H1 (cell line): ENCODE measurements around the gene MCM8. TPM values are rescaled to one million over a fixed set of nuclear protein-coding genes. Genes with fewer than 3 reads are reported as not detected.

Experiments
- CTCF ChIA-PET: fragments of 300-600 bp; sonication (Branson Sonifier 250); formaldehyde crosslinking; loops from one replicate; lab custom pipeline; 2021; ENCODE audit not compliant: partially characterized antibody; lab: Charles Lee
- POLR2A ChIA-PET: fragments of 300-600 bp; sonication (Branson Sonifier 250); formaldehyde crosslinking; loops from one replicate; lab custom pipeline; 2021; ENCODE audit warnings: inconsistent platforms; ENCODE audit not compliant: partially characterized antibody; lab: Charles Lee
- DNase-seq, 2 experiments: peaks; one replicate each; pipeline versions ENCODE4 v3.0.0 to v3.0.0-alpha.2; 2010 to 2022; ENCODE audit warnings: low spot score in 2 of 2, low read depth in 1 of 2, mixed read lengths in 1 of 2
- FAIRE-seq: peaks from 2 replicates; lab custom pipeline; 2011; peaks lifted over from hg19 to GRCh38; lab: Jason Lieb, UNC
- H2AFZ ChIP-seq: 2 replicates; pipeline ENCODE4 v1.8.1; 2012; ENCODE audit warnings: low read length, inconsistent platforms
- H2AK5ac ChIP-seq: 2 replicates; pipeline ENCODE4 v1.6.1; 2013; ENCODE audit warnings: low read depth, low read length
- H2BK120ac ChIP-seq: replicated peaks from 2 replicates; pipeline ENCODE3; 2013; ENCODE audit warnings: low read depth, low read length, inconsistent platforms
- H2BK12ac ChIP-seq: 2 replicates; pipeline ENCODE4 v1.6.1; 2013; ENCODE audit warnings: low read depth, low read length
- H2BK15ac ChIP-seq: 2 replicates; pipeline ENCODE4 v1.6.1; 2013; ENCODE audit warnings: low read length
- H2BK20ac ChIP-seq: 2 replicates; pipeline ENCODE4 v1.6.1; 2013; ENCODE audit warnings: low read length
- H2BK5ac ChIP-seq: 2 replicates; pipeline ENCODE4 v1.6.1; 2013; ENCODE audit warnings: low read depth, low read length
- H3K14ac ChIP-seq: 2 replicates; pipeline ENCODE4 v1.6.1; 2013; ENCODE audit warnings: inconsistent platforms; ENCODE audit not compliant: insufficient read length
- H3K18ac ChIP-seq: 2 replicates; pipeline ENCODE4 v1.6.1; 2013; ENCODE audit warnings: low read length; ENCODE audit errors: extremely low read depth
- H3K23ac ChIP-seq: 2 replicates; pipeline ENCODE4 v1.6.1; 2013; ENCODE audit warnings: inconsistent platforms; ENCODE audit not compliant: insufficient read length
- H3K23me2 ChIP-seq: 2 replicates; pipeline ENCODE4 v1.6.1; 2013; ENCODE audit warnings: low read depth, low read length
- H3K27ac ChIP-seq: 2 replicates; pipeline ENCODE4 v1.6.1; 2011; ENCODE audit warnings: low read depth, low read length, inconsistent platforms
- H3K27me3 ChIP-seq, 4 experiments: replicated peaks in 1 of 4; 1 replicate in 1 of 4; 2 replicates in 3 of 4; pipeline versions ENCODE4 v1.6.1 to v1.8.1; 2011 to 2013; ENCODE audit warnings: low read length in 3 of 4, mild to moderate bottlenecking in 3 of 4, inconsistent platforms in 2 of 4, mixed read lengths in 2 of 4, moderate library complexity in 1 of 4; ENCODE audit not compliant: control insufficient read depth in 3 of 4, insufficient read depth in 3 of 4; ENCODE audit errors: extremely low read depth in 1 of 4
- H3K36me3 ChIP-seq, 4 experiments: 2 replicates each; pipeline versions ENCODE4 v1.6.1 to v1.8.1; 2011 to 2013; ENCODE audit warnings: mild to moderate bottlenecking in 4 of 4, low read length in 3 of 4, moderate library complexity in 2 of 4, control low read depth in 1 of 4, inconsistent platforms in 1 of 4; ENCODE audit not compliant: insufficient read depth in 4 of 4, control insufficient read depth in 2 of 4
- H3K4ac ChIP-seq: replicated peaks from 2 replicates; pipeline ENCODE3; 2013; ENCODE audit warnings: low read length, low read depth, mixed read lengths, inconsistent platforms; ENCODE audit not compliant: insufficient read length
- H3K4me1 ChIP-seq, 4 experiments: replicated peaks in 1 of 4; 1 replicate in 1 of 4; 2 replicates in 3 of 4; pipeline versions ENCODE4 v1.6.1 to v1.8.1; 2011 to 2013; ENCODE audit warnings: low read length in 3 of 4, inconsistent platforms in 2 of 4, mixed read lengths in 1 of 4; ENCODE audit not compliant: insufficient read depth in 4 of 4, control insufficient read depth in 3 of 4
- H3K4me2 ChIP-seq, 2 experiments: 2 replicates each; pipeline versions ENCODE4 v1.6.1 to v1.8.1; 2011 to 2013; ENCODE audit warnings: low read depth in 2 of 2, low read length in 2 of 2, control low read depth in 1 of 2, inconsistent platforms in 1 of 2, mild to moderate bottlenecking in 1 of 2; ENCODE audit not compliant: insufficient read depth in 1 of 2
- H3K4me3 ChIP-seq, 4 experiments: fragments of 200-600, 300-600 bp in 1 of 4; sonication (generic), shearing (Covaris generic), sonication (Bioruptor Twin) in 1 of 4; 2 replicates each; pipeline versions ENCODE4 v1.5.1 to v1.8.1; 2011 to 2016; ENCODE audit warnings: low read length in 4 of 4, low read depth in 3 of 4, control low read depth in 2 of 4, inconsistent platforms in 2 of 4, mild to moderate bottlenecking in 2 of 4, mixed read lengths in 1 of 4, moderate library complexity in 1 of 4; ENCODE audit not compliant: insufficient read depth in 2 of 4; ENCODE audit errors: extremely low read depth in 1 of 4
- H3K56ac ChIP-seq: replicated peaks from 2 replicates; pipeline ENCODE3; 2013; ENCODE audit warnings: low read depth, mild to moderate bottlenecking, mixed read lengths, low read length, inconsistent platforms; ENCODE audit not compliant: insufficient read length
- H3K79me1 ChIP-seq: 2 replicates; pipeline ENCODE4 v1.6.1; 2013; ENCODE audit warnings: low read depth, low read length, control low read depth
- H3K79me2 ChIP-seq, 2 experiments: 2 replicates each; pipeline versions ENCODE4 v1.6.1 to v1.8.1; 2012 to 2013; ENCODE audit warnings: low read length in 2 of 2, mild to moderate bottlenecking in 2 of 2, inconsistent platforms in 1 of 2; ENCODE audit not compliant: insufficient read depth in 2 of 2, control insufficient read depth in 1 of 2
- H3K9ac ChIP-seq, 4 experiments: replicated peaks in 1 of 4; 1 replicate in 1 of 4; 2 replicates in 3 of 4; pipeline versions ENCODE4 v1.6.1 to v1.8.1; 2011 to 2013; ENCODE audit warnings: low read depth in 3 of 4, low read length in 3 of 4, control low read depth in 2 of 4, mild to moderate bottlenecking in 2 of 4, moderate library complexity in 2 of 4, inconsistent platforms in 1 of 4; ENCODE audit errors: extremely low read depth in 1 of 4
- H3K9me3 ChIP-seq, 2 experiments: 2 replicates each; pipeline versions ENCODE4 v1.6.1 to v1.8.1; 2012 to 2013; ENCODE audit warnings: mild to moderate bottlenecking in 2 of 2, moderate library complexity in 2 of 2, control low read depth in 1 of 2, inconsistent platforms in 1 of 2, low read depth in 1 of 2, low read length in 1 of 2, mixed read lengths in 1 of 2; ENCODE audit not compliant: insufficient read depth in 2 of 2
- H4K20me1 ChIP-seq, 2 experiments: replicated peaks in 1 of 2; 2 replicates each; pipeline versions ENCODE3 to v1.8.1; 2011 to 2013; ENCODE audit warnings: inconsistent platforms in 2 of 2, low read length in 2 of 2, mild to moderate bottlenecking in 1 of 2; ENCODE audit not compliant: insufficient read depth in 2 of 2, control insufficient read depth in 1 of 2
- H4K5ac ChIP-seq: 2 replicates; pipeline ENCODE4 v1.6.1; 2013; ENCODE audit warnings: low read length, low read depth, mixed read lengths, inconsistent platforms; ENCODE audit not compliant: insufficient read length
- H4K8ac ChIP-seq: 2 replicates; pipeline ENCODE4 v1.8.0; 2013; ENCODE audit warnings: mild to moderate bottlenecking, moderate library complexity, low read length, inconsistent platforms; ENCODE audit not compliant: insufficient read depth; ENCODE audit errors: extremely low read depth
- H4K91ac ChIP-seq: replicated peaks from 2 replicates; pipeline ENCODE3; 2013; ENCODE audit warnings: low read length, mixed read lengths, inconsistent platforms; ENCODE audit not compliant: insufficient read length
- BRCA1 ChIP-seq: IDR thresholded peaks from 2 replicates; pipeline ENCODE4 v1.6.1; 2012; ENCODE audit warnings: low read depth, low read length, improper control_type of control experiment
- CBX5 ChIP-seq: fragments of 300-800, 300-1000 bp; sonication (generic); IDR thresholded peaks from 2 replicates; pipeline ENCODE4 v1.7.1; 2016; ENCODE audit warnings: antibody characterized with exemption, low read length, low read depth
- CHD1 ChIP-seq: IDR thresholded peaks from 2 replicates; pipeline ENCODE4 v1.6.1; 2012; ENCODE audit warnings: low read depth, low read length, improper control_type of control experiment
- CHD2 ChIP-seq: IDR thresholded peaks from 2 replicates; pipeline ENCODE4 v1.6.1; 2012; ENCODE audit warnings: low read length, improper control_type of control experiment
- EGR1 ChIP-seq: IDR thresholded peaks from 2 replicates; pipeline ENCODE4 v1.6.1; 2011; ENCODE audit warnings: low read depth, low read length, borderline replicate concordance
- EP300 ChIP-seq, 2 experiments: IDR thresholded peaks; 1 replicate in 1 of 2; 2 replicates in 1 of 2; pipeline ENCODE4 v1.6.1; 2011 to 2012; ENCODE audit warnings: low read depth in 2 of 2, low read length in 2 of 2, mild to moderate bottlenecking in 2 of 2, borderline replicate concordance in 1 of 2, inconsistent platforms in 1 of 2, moderate library complexity in 1 of 2
- GTF2F1 ChIP-seq: IDR thresholded peaks from 2 replicates; pipeline ENCODE4 v1.6.1; 2012; ENCODE audit warnings: low read depth, low read length, improper control_type of control experiment, borderline replicate concordance
- HDAC2 ChIP-seq, 2 experiments: fragments of 300-600 bp in 1 of 2; sonication (generic) in 1 of 2; IDR thresholded peaks; 2 replicates each; pipeline ENCODE4 v1.6.1; 2011 to 2012; ENCODE audit warnings: low read depth in 2 of 2, low read length in 2 of 2, mild to moderate bottlenecking in 2 of 2, moderate library complexity in 2 of 2, borderline replicate concordance in 1 of 2, inconsistent platforms in 1 of 2
- KDM1A ChIP-seq: fragments of 200-600, 300-600 bp; sonication (generic); IDR thresholded peaks from 2 replicates; pipeline ENCODE4 v1.7.1; 2016; ENCODE audit warnings: mild to moderate bottlenecking, low read length, borderline replicate concordance
- POU5F1 ChIP-seq: IDR thresholded peaks from 2 replicates; pipeline ENCODE4 v1.6.1; 2011; ENCODE audit warnings: low read depth, mild to moderate bottlenecking, low read length, moderate library complexity
- RXRA ChIP-seq: IDR thresholded peaks from 2 replicates; pipeline ENCODE4 v1.6.1; 2011; ENCODE audit warnings: low read depth, mild to moderate bottlenecking, low read length, moderate library complexity; ENCODE audit not compliant: insufficient read depth
- TCF12 ChIP-seq: IDR thresholded peaks from 2 replicates; pipeline ENCODE4 v1.6.1; 2011; ENCODE audit warnings: low read depth, mild to moderate bottlenecking, low read length
- WGBS, 2 experiments: shearing (Covaris generic) in 1 of 2; methylation state at CpG; one replicate each; pipeline versions ENCODE4 v1.1.6 to v1.1.7; 2013 to 2015; ENCODE audit warnings: low lambda C conversion rate in 2 of 2, mixed read lengths in 2 of 2, inconsistent platforms in 1 of 2, low coverage in 1 of 2, missing lambda C conversion rate in 1 of 2; ENCODE audit not compliant: insufficient replicate concordance in 2 of 2, insufficient coverage in 1 of 2, insufficient read length in 1 of 2; ENCODE audit errors: extremely low coverage in 1 of 2, missing lambda C conversion rate in 1 of 2; 5-methylcytosine and 5-hydroxymethylcytosine counted together
- polyA plus RNA-seq, 7 experiments: library from polyadenylated mRNA; depleted of rRNA in 3 of 7; stranded (reverse) in 5 of 7; unstranded in 2 of 7; fragments of >200 nt in 5 of 7; fragments of 200-250 nt in 2 of 7; gene quantifications; 1 replicate in 5 of 7; 2 replicates in 1 of 7; 4 replicates in 1 of 7; pipeline versions ENCODE4 v1.2.1 to v1.2.3, GENCODE V29; 2011 to 2013; ENCODE audit warnings: missing spikeins in 2 of 7, mixed read lengths in 2 of 7
- total RNA-seq: library from RNA; stranded (reverse); fragmentation: NEBNext Ultra II Directional; extraction: Animal tissue kit (Norgen Biotek cat#: 25700); gene quantifications from 2 replicates; pipeline ENCODE4 v1.2.1, GENCODE V29; 2021

The MCM8 gene
- total and polyA plus RNA-seq, 2 of the 8 experiments (the other 6 are each of a cell fraction or from before 2014, with no cell fraction given): 7.1 to 31.9 TPM

DNA sequence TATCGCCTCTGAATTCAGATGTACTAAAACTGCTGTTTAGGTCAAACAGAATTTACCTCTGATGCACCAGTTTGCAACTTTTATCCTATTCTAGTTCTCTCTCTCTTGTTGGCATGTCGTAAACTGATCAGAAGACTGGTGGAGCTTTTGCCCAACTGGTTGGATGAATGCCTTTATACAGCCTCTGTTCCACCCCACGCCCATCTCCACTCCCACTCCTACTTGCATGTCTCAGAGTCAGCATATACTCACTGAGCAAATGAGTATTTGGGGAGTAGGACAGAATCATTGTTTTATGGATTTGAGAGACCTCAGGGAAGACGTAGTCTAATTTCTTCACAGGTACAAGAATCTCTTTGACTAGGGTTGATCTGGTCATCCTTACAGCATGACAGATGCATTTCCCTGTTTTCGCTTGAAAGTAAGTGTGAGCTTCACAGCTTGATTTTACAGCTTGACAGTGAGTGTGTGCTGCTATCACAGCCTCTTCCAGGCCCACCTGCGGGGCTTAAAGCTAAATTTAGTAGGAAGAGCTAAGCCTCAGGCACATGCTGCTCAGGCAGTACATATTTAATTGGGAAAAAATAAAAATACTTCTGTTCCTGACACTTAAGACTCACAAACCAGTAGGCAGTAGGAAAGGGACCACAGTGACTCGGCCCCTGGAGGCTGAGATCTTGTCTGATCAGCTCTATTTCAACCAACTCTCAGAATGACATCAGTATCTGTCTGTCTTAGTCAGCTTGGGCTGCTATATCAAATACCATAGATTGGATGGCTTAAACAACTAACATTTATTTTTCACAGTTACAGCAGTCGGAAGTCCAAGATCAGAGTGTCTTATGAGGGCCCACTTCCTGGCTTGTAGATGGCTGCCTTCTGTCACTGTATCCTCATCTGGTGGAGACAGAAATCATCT, 30.6 kb upstream of the MCM8 start:
- H3K36me3 ChIP-seq: no peaks in the 10 kb centered on the region
- H3K4me2 ChIP-seq: no peak overlapping the region
- no peak overlapping the region for H3K23ac ChIP-seq
- H2BK120ac ChIP-seq: no peak overlapping the region
- CTCF ChIA-PET: interaction anchor here (0.5 to 2.4 kb wide), 4 partner anchors 9 to 391 kb away, joined by 3 to 8 read pairs (median 6); no protein-coding TSS in a partner anchor
- no peak overlapping the region for H3K9ac ChIP-seq
- FAIRE-seq: no peak
- no peaks in the 10 kb centered on the region for H4K20me1 ChIP-seq
- 82% methylated on average over 8 of the region's 8 CpGs; no CpG with 5 or more reads in 1 of the 2 experiments for WGBS, 2 experiments
- POLR2A ChIA-PET: interaction anchor here (1.0 kb wide), 1 partner anchor 16 kb away, joined by 3 read pairs; no protein-coding TSS in a partner anchor
- no peak overlapping the region for H3K27ac ChIP-seq
- H4K5ac ChIP-seq: no peak overlapping the region
- no peak for DNase-seq
- H2BK15ac ChIP-seq: no peak overlapping the region
- no peak overlapping the region for H3K18ac ChIP-seq
- H2BK20ac ChIP-seq: no peak overlapping the region
- H4K91ac ChIP-seq: no peak overlapping the region
- H3K79me2 ChIP-seq: no peaks in the 10 kb centered on the region
- H3K4me3 ChIP-seq: no peak overlapping the region
- peaks cover 0 to 7% (median 0%) of the 10 kb centered on the region in 4 experiments; a peak in 1 of 7 replicates for H3K4me1 ChIP-seq
- H3K9me3 ChIP-seq: no peaks in the 10 kb centered on the region
- H2BK12ac ChIP-seq: no peak overlapping the region
- no peak overlapping the region for H2AFZ ChIP-seq
- H3K14ac ChIP-seq: no peak overlapping the region
- no peak overlapping the region for H2AK5ac ChIP-seq
- no peak overlapping the region for H3K4ac ChIP-seq
- no peak overlapping the region for H4K8ac ChIP-seq
- no peaks in the 10 kb centered on the region for H3K27me3 ChIP-seq
- no peaks in the 10 kb centered on the region for H3K23me2 ChIP-seq
- H3K79me1 ChIP-seq: no peaks in the 10 kb centered on the region
- H3K56ac ChIP-seq: no peak overlapping the region
- H2BK5ac ChIP-seq: no peak overlapping the region
- TF ChIP-seq GTF2F1 (no peak), EGR1 (no peak), CHD1 (no peak), HDAC2 (IDR thresholded peaks at IDR 0.05; ENCODE audit: borderline replicate concordance in 1 of 2, low read depth in 2 of 2, low read length in 2 of 2) (no peak), BRCA1 (no peak), KDM1A (no peak), RXRA (no peak), CHD2 (no peak), CBX5 (no peak), POU5F1 (no peak), EP300 (IDR thresholded peaks at IDR 0.05; ENCODE audit: borderline replicate concordance in 1 of 2, low read depth in 2 of 2, low read length in 2 of 2) (no peak), TCF12 (no peak)
